ENCODE results near the gene TMCC3.

Gene TMCC3

GRCh38 chr12:94596596-94596995 lies 53.8 kb downstream of the TMCC3 start:
- DNase-seq = no peak

- no peak for DNase-seq
These were observed 55.2 kb downstream of the TMCC3 start for GRCh38 chr12:94595152-94595551.

GRCh38 chr12:94594443-94594825 lies 55.9 kb downstream of the TMCC3 start:
- no peak for DNase-seq

- DNase-seq = no peak
These were observed 56.4 kb downstream of the TMCC3 start for GRCh38 chr12:94593822-94594442.

- DNase-seq = peak; percentile 11
These were observed 57.6 kb downstream of the TMCC3 start for GRCh38 chr12:94592723-94593122.

- no peak for DNase-seq
These were observed 58.3 kb downstream of the TMCC3 start for GRCh38 chr12:94592080-94592479.

- DNase-seq = no peak
These were observed 59.9 kb downstream of the TMCC3 start for GRCh38 chr12:94590428-94590827.

- no peak for DNase-seq
These were observed 60.8 kb downstream of the TMCC3 start for GRCh38 chr12:94589591-94590001.

- no peak for DNase-seq
These were observed 62.0 kb downstream of the TMCC3 start for GRCh38 chr12:94588346-94588745.

GRCh38 chr12:94587266-94588241 lies 62.8 kb downstream of the TMCC3 start:
- DNase-seq = no peak

- DNase-seq = no peak
These were observed 63.6 kb downstream of the TMCC3 start for GRCh38 chr12:94586589-94587259.

- no peak for DNase-seq
These were observed 64.7 kb downstream of the TMCC3 start for GRCh38 chr12:94585626-94586025.

- DNase-seq = no peak
These were observed 66.0 kb downstream of the TMCC3 start for GRCh38 chr12:94584377-94584776.

- DNase-seq = no peak
These were observed 67.8 kb downstream of the TMCC3 start for GRCh38 chr12:94582591-94582990.

GRCh38 chr12:94575645-94576403 lies 74.5 kb downstream of the TMCC3 start:
- no peak for DNase-seq

GRCh38 chr12:94575024-94575423 lies 75.3 kb downstream of the TMCC3 start:
- no peak for DNase-seq

GRCh38 chr12:94571556-94571955 lies 78.8 kb downstream of the TMCC3 start:
- DNase-seq = no peak

- DNase-seq = no peak
These were observed 80.2 kb downstream of the TMCC3 start for GRCh38 chr12:94570161-94570560.

GRCh38 chr12:94567761-94568160 lies 82.6 kb downstream of the TMCC3 start:
- no peak for DNase-seq

- DNase-seq = no peak
These were observed 84.0 kb downstream of the TMCC3 start for GRCh38 chr12:94566345-94566744.

GRCh38 chr12:94565683-94566082 lies 84.7 kb downstream of the TMCC3 start:
- DNase-seq = no peak

- DNase-seq = peak; percentile 89
These were observed 87.1 kb downstream of the TMCC3 start for GRCh38 chr12:94563286-94563685.

GRCh38 chr12:94561943-94562411 lies 88.4 kb downstream of the TMCC3 start:
- DNase-seq = no peak

Data from NCI-H2171 treated with DMSO at 0.1 percent for 48 hours (cell line).